Stimulated activated naive CD8-positive, alpha-beta T cell treated with anti-CD3 and anti-CD28 coated beads, Interleukin-15, Interleukin-2, amounts not matched to agents 100 ng/mL and 50 ng/mL, for 24 hours (primary cell): ENCODE results near the gene ENTPD6.
"Not testable (repeated sequence)": the region's sequence is repeated elsewhere in the genome, so short reads cannot be mapped to it uniquely, and the experiment has no call there.

Experiments used
- H3K27ac Mint-ChIP-seq: one replicate; pipeline ENCODE4 v1.8.0; 2021; ENCODE audit warnings: mild to moderate bottlenecking, mixed read lengths
- H3K27me3 Mint-ChIP-seq: one replicate; pipeline ENCODE4 v1.8.0; 2021; ENCODE audit warnings: mixed read lengths
- H3K36me3 Mint-ChIP-seq: one replicate; pipeline ENCODE4 v1.8.0; 2021; ENCODE audit warnings: low read depth, mixed read lengths
- H3K4me1 Mint-ChIP-seq: one replicate; pipeline ENCODE4 v1.8.0; 2021; ENCODE audit warnings: low read depth, mixed read lengths
- H3K4me3 Mint-ChIP-seq: one replicate; pipeline ENCODE4 v1.8.0; 2021; ENCODE audit warnings: mild to moderate bottlenecking, mixed read lengths
- H3K9me3 Mint-ChIP-seq: one replicate; pipeline ENCODE4 v1.8.0; 2021; ENCODE audit warnings: mixed read lengths

ENTPD6 gene

DNA sequence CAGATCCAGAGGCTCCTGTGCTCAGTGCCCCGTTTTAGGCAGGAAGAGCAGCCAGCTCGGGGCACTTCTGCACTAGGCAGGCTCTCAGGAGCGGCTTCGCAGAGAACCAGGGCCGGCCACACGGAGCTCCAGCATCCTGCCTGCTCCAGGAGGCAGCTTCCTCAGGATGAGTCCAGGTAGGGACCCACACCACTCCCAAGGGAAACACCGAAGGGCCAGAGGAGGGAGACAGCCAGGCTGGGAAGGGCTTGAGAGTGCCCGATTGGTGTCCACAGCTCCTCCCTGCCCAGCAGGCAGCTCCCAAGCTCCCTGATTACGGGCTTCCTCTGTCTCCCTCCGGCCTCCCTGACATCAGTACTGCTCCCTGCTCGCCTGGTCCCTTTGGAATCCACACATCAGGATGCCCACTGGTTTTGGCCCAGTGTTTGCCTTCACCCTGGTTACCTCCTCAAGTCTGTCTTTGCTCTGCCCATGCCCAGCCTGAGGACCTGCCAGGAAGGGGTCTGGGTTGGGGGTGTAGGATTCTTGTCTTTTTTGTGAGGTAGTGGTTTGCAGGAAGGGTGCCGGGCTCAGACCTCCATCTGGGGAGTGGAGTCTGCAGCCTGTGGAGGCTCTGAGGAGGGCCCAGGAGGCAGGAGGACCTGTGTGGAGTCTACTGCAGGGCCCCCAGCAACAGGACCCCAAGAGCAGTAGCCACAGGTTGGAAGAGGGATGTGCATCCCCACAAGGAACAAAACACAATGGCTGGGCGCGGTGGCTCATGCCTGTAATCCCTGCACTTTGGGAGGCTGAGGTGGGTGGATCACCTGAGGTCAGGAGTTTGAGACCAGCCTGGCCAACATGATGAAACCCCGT lies 41.2 kb downstream of the ENTPD6 start:
- H3K4me3 Mint-ChIP-seq, result no peak overlapping the region
- peak overlapping the region; percentile 4 for H3K27ac Mint-ChIP-seq
- peaks cover 31% of the 10 kb centered on the region for H3K27me3 Mint-ChIP-seq
- H3K4me1 Mint-ChIP-seq, result peaks cover 30% of the 10 kb centered on the region
- H3K36me3 Mint-ChIP-seq, result no peaks in the 10 kb centered on the region
- no peaks in the 10 kb centered on the region for H3K9me3 Mint-ChIP-seq

GRCh38 chr20:25237610-25238318 lies 42.3 kb downstream of the ENTPD6 start:
- Mint-ChIP-seq H3K9me3 (no peaks in the 10 kb centered on the region), H3K36me3 (no peaks in the 10 kb centered on the region), H3K27me3 (peaks cover 37% of the 10 kb centered on the region), H3K4me1 (peaks cover 30% of the 10 kb centered on the region), H3K27ac (peak overlapping the region; percentile 92), H3K4me3 (peak overlapping the region; percentile 61)

GRCh38 chr20:25238319-25239037 lies 43.0 kb downstream of the ENTPD6 start:
- Mint-ChIP-seq H3K9me3 (no peaks in the 10 kb centered on the region), H3K27ac (peak overlapping the region; percentile 92), H3K27me3 (peaks cover 40% of the 10 kb centered on the region), H3K36me3 (no peaks in the 10 kb centered on the region), H3K4me3 (peak overlapping the region; percentile 61), H3K4me1 (peaks cover 30% of the 10 kb centered on the region)

DNA sequence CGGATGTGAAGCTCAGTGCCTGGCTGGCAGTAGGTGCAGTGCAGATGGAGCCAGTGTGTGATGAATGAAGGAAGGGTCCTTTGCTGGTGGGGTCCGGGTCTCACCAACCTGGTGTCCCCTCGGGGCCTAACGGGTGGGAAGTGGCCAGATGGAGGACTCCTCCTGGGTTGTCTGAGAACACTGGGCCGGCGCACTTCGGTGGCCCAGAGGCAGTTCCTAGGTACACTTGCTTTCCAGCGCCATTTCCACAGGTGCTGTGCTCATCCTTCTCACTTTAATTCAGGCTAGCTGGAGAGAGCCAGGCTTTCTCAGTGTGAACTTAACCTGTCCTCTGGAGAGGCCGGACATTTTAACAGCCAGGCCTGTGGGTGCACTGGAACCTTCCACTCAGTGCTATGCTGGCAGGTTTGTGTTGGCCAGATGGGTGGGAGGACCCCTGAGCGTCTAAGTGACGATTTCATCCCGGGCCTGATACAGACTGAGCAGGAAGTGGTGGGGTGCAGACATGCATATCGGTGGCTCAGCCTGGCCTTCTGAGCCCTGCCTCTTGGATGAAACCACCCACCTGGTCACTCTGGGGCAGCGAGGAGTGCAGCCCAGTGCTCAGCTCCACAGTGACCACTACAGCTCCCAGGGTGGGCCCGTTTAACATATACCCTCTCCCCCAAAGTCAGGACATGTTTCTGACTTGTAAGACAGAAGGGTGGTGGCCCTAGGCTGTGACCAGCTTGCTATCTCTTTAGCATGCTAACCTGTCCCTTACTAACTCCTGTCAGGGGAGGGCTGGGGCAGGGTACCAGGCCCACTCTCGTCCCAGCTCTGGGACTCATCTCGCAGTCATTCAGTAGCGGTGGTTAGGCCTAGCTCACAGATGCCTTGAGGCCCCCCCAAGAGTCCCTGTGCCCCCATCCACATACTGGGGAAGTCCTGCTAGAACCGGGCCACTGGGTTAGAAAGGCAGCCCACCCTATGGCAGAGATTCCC lies 44.2 kb downstream of the ENTPD6 start:
- Mint-ChIP-seq H3K4me3 (no peak overlapping the region), H3K9me3 (no peaks in the 10 kb centered on the region), H3K27me3 (peaks cover 30% of the 10 kb centered on the region), H3K27ac (no peak overlapping the region), H3K4me1 (peaks cover 30% of the 10 kb centered on the region), H3K36me3 (no peaks in the 10 kb centered on the region)

DNA sequence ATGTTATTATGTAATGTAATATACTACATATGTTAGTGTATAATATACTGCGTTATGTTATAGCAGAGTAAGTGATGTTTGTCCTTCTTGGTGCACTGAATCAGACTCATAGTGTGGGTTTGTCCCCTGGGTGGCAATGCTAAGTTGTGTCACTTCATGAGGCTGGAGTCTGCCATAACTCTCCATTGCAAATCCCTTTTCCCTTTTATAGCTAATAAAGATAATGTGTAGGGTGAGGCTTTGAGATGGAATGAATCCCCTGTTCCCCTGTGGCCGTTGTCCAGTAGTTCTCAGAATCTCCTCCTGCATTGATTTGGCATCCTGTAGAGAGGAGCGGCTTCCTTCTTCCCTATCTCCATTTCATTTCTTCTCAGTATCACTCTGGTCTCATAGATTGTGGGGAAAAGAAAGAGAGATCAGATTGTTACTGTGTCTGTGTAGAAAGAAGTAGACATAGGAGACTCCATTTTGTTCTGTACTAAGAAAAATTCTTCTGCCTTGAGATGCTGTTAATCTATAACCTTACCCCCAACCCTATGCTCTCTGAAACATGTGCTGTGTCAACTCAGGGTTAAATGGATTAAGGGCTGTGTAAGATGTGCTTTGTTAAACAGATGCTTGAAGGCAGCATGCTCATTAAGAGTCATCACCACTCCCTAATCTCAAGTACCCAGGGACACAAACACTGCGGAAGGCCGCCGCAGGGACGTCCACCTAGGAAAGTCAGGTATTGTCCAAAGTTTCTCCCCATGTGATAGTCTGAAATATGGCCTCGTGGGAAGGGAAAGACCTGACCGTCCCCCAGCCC lies 45.5 kb downstream of the ENTPD6 start:
- H3K36me3 Mint-ChIP-seq, H3K4me3 Mint-ChIP-seq, H3K9me3 Mint-ChIP-seq, H3K27ac Mint-ChIP-seq: not testable (repeated sequence)
- Mint-ChIP-seq H3K27me3 (peaks cover 26% of the 10 kb centered on the region), H3K4me1 (peaks cover 31% of the 10 kb centered on the region)

DNA sequence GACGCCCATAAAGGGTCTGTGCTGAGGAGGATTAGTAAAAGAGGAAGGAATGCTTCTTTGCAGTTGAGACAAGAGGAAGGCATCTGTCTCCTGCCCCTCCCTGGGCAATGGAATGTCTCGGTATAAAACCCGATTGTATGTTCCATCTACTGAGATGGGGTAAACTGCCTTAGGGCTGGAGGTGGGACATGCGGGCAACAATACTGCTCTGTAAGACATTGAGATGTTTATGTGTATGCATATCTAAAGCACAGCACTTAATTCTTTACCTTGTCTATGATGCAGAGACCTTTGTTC lies 46.1 kb downstream of the ENTPD6 start:
- not testable (repeated sequence) for H3K9me3 Mint-ChIP-seq, H3K27ac Mint-ChIP-seq, H3K4me3 Mint-ChIP-seq, H3K36me3 Mint-ChIP-seq
- H3K27me3 Mint-ChIP-seq, result peaks cover 29% of the 10 kb centered on the region
- peaks cover 37% of the 10 kb centered on the region for H3K4me1 Mint-ChIP-seq

GRCh38 chr20:25242231-25242630 lies 46.7 kb downstream of the ENTPD6 start:
- H3K27me3 Mint-ChIP-seq, result peaks cover 29% of the 10 kb centered on the region
- no peaks in the 10 kb centered on the region for H3K36me3 Mint-ChIP-seq
- H3K4me3 Mint-ChIP-seq, result no peak overlapping the region
- peaks cover 38% of the 10 kb centered on the region for H3K4me1 Mint-ChIP-seq
- no peak overlapping the region for H3K27ac Mint-ChIP-seq
- no peaks in the 10 kb centered on the region for H3K9me3 Mint-ChIP-seq

DNA sequence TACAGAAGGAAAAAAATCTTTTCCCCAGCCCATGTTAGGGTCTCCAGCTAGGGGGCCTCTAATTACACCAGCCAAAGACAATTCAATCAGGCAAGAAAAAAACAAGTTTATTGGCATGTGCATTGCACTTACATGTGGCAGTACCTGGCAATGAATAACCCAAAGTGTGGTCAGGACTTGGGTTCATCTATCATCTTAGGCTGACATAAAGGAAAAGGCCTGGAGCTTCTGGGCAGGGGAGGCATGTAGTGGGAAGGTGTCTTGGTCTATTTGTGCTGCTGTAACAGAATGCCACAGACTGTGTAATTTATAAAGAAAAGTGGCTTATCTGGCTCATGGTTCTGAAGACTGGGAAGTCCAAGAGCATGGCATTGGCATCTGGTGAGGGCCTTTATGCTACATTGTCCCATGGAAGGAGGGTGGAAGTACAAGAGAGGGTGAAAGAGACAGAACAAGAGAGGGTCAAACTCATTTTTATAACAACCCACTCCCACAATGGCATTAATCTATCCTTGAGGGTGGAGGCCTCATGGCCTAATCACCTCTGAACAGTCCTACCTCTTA lies 48.0 kb downstream of the ENTPD6 start:
- H3K9me3 Mint-ChIP-seq, result no peaks in the 10 kb centered on the region
- H3K4me1 Mint-ChIP-seq, result peaks cover 26% of the 10 kb centered on the region
- H3K27me3 Mint-ChIP-seq, result peaks cover 29% of the 10 kb centered on the region

DNA sequence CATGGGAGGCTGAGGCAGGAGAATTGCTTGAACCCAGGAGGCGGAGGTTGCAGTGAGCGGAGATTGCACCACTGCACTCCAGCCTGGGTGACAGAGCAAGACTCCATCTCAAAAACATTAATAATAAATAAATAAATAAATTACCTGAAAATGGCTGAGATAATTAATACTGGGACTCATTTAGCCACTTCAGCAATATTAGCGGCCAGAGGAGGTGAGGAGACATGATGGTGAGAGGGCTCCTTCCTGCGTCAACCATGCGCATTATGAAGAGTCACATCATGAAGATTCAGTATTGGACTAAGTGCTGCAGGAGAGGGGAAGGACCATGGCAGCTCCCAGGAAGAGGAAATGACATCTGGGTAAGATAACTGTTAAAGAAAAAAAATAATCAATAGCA lies 49.5 kb downstream of the ENTPD6 start:
- Mint-ChIP-seq H3K36me3 (no peaks in the 10 kb centered on the region), H3K9me3 (no peaks in the 10 kb centered on the region), H3K4me3 (no peak overlapping the region), H3K27ac (no peak overlapping the region), H3K4me1 (peaks cover 27% of the 10 kb centered on the region), H3K27me3 (peaks cover 29% of the 10 kb centered on the region)

More for the DNA sequence above, 48.0 kb downstream of the ENTPD6 start:
- Mint-ChIP-seq H3K4me3 (no peak overlapping the region), H3K36me3 (no peaks in the 10 kb centered on the region), H3K27ac (no peak overlapping the region)

- Mint-ChIP-seq H3K27ac (no peak overlapping the region), H3K4me1 (peaks cover 32% of the 10 kb centered on the region), H3K4me3 (no peak overlapping the region), H3K9me3 (no peaks in the 10 kb centered on the region), H3K36me3 (no peaks in the 10 kb centered on the region), H3K27me3 (peaks cover 29% of the 10 kb centered on the region)
Observed at GRCh38 chr20:25245461-25245860, 49.9 kb downstream of the ENTPD6 start.

DNA sequence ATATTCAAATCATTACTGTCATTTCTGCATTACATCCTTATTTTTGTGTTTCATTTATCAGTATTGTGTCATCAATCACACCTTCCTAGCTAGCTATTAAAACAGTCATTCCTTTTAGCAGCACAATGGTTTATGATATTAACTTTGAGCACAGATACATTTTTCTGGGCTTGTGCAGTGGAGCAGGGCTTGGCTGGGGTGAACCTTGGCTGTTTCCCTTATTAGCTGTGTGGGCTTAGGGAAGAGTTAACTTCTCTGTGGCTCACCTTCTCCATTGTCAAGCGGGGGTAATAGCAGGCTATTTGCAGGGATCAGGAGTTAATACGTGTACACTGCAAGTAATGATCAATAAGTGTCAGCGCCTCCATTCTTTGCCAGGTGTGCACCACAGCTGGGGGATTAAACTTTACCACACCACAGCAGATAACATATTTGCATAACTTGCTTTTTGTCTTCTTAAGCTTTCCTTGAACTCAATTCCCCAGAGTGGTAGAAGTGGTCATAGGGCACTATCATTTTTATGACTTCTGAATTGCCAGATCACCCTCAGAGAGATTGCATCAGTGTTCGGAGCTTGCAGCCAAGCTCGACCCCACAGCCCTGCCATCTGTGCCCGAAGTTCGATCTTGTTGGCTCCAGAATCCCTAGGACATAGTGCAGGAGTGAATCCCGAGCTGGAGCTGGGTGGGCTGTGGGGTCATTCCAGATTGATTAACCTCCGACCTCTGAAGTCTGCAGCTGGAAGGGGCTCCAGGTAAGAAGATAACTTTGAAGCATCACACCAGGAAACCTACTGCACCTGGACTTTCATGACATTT lies 50.9 kb downstream of the ENTPD6 start:
- Mint-ChIP-seq H3K36me3 (peaks cover 4% of the 10 kb centered on the region), H3K27me3 (peaks cover 25% of the 10 kb centered on the region), H3K4me1 (peaks cover 39% of the 10 kb centered on the region), H3K9me3 (no peaks in the 10 kb centered on the region), H3K27ac (peak overlapping the region; percentile 31), H3K4me3 (peak overlapping the region; percentile 93)

GRCh38 chr20:25247000-25247517 lies 51.5 kb downstream of the ENTPD6 start:
- Mint-ChIP-seq H3K4me1 (peaks cover 46% of the 10 kb centered on the region), H3K9me3 (no peaks in the 10 kb centered on the region), H3K36me3 (peaks cover 5% of the 10 kb centered on the region), H3K27me3 (peaks cover 18% of the 10 kb centered on the region), H3K27ac (peak overlapping the region; percentile 31), H3K4me3 (peak overlapping the region; percentile 93)
